ENCODE data around the gene MYBPC1. TPM values are rescaled to one million over a fixed set of nuclear protein-coding genes. Genes with fewer than 3 reads are reported as not detected.

The MYBPC1 gene
- total and polyA plus RNA-seq, 2 of the 13 experiments (the other 11 are each of a cell fraction or from before 2014, with no cell fraction given) = 0.31 to 0.53 TPM

- TF ChIP-seq ZNF318 (CRISPR knock-in tag; IDR thresholded peaks at IDR 0.05) (no peak), ZNF430 (CRISPR knock-in tag; IDR thresholded peaks at IDR 0.05) (no peak), SMAD3 (CRISPR knock-in tag; IDR thresholded peaks at IDR 0.05) (0 out of 2 replicates have a peak, but pooled peaks have one; percentile 71), ZKSCAN8 (CRISPR knock-in tag; IDR thresholded peaks at IDR 0.05; ENCODE audit: borderline replicate concordance) (no peak; the same call in 1 of the 2 replicates), STAG1 (CRISPR knock-in tag; IDR thresholded peaks at IDR 0.05) (peak; percentile 90), ZNF256 (CRISPR knock-in tag; conservative IDR thresholded peaks at IDR 0.05) (no peak), ZFP36L2 (CRISPR knock-in tag; IDR thresholded peaks at IDR 0.05) (no peak), NR2F6 (IDR thresholded peaks at IDR 0.05) (no peak), NR2F6 (CRISPR knock-in tag; IDR thresholded peaks at IDR 0.05) (0 out of 2 replicates have a peak, but pooled peaks have one; percentile 22), ZIK1 (CRISPR knock-in tag; IDR thresholded peaks at IDR 0.05; ENCODE audit: borderline replicate concordance, low read depth) (no peak), ZNF451 (CRISPR knock-in tag; IDR thresholded peaks at IDR 0.05) (no peak), XRCC5 (optimal IDR thresholded peaks at IDR 0.05; ENCODE audit: low read length) (no peak), SAP130 (CRISPR knock-in tag; IDR thresholded peaks at IDR 0.05; ENCODE audit: low read depth) (peak; percentile 36; the same call in 1 of the 2 replicates), NR1H2 (CRISPR knock-in tag; IDR thresholded peaks at IDR 0.05; ENCODE audit: borderline replicate concordance, low read depth) (no peak), KLF16 (CRISPR knock-in tag; IDR thresholded peaks at IDR 0.05) (peak in 1 of 2 experiments; percentile 44; a peak in 1 of 4 replicates), SP5 (CRISPR knock-in tag; IDR thresholded peaks at IDR 0.05; ENCODE audit: borderline replicate concordance, low read depth) (no peak), ATM (IDR thresholded peaks at IDR 0.05; ENCODE audit: borderline replicate concordance) (no peak), SSRP1 (CRISPR knock-in tag; IDR thresholded peaks at IDR 0.05) (no peak), ZNF224 (CRISPR knock-in tag; IDR thresholded peaks at IDR 0.05) (no peak), PPARG (CRISPR knock-in tag; conservative IDR thresholded peaks at IDR 0.05) (0 out of 2 replicates have a peak, but pooled peaks have one; percentile 21), EEA1 (CRISPR knock-in tag; IDR thresholded peaks at IDR 0.05; ENCODE audit: borderline replicate concordance) (no peak), ZMAT3 (CRISPR knock-in tag; conservative IDR thresholded peaks at IDR 0.05) (no peak), PLRG1 (conservative IDR thresholded peaks at IDR 0.05) (no peak), NCOA2 (CRISPR knock-in tag; IDR thresholded peaks at IDR 0.05) (no peak), ZNF326 (CRISPR knock-in tag; IDR thresholded peaks at IDR 0.05; ENCODE audit: borderline replicate concordance) (no peak), SMC3 (IDR thresholded peaks at IDR 0.05; ENCODE audit: low read length) (peak; percentile 91), ZFX (CRISPR knock-in tag; IDR thresholded peaks at IDR 0.05; ENCODE audit: low read depth) (0 out of 2 replicates have a peak, but pooled peaks have one; percentile 15), ZBTB7B (CRISPR knock-in tag; IDR thresholded peaks at IDR 0.05) (peak; percentile 30; the same call in 1 of the 2 replicates)
Measured at GRCh38 chr12:101570047-101570446, 24.7 kb upstream of the MYBPC1 start (continued).
